GM19035 (cell line): ENCODE measurements around the gene STEAP3.
A peak's percentile ranks its signal among the peaks of the same experiment; 100 is the strongest.
"Not testable (repeated sequence)": the region's sequence is repeated elsewhere in the genome, so short reads cannot be mapped to it uniquely, and the experiment has no call there.

Experiments
- ATAC-seq: cut with Tn5 transposase; IDR thresholded peaks from one replicate; pipeline ENCODE4 v1.9.1; 2021; ENCODE audit not compliant: unreplicated experiment

STEAP3 gene

GRCh38 chr2:119260646-119261492, 37.2 kb downstream of the STEAP3 start:
- ATAC-seq, result no peak

GRCh38 chr2:119261493-119262225, 38.0 kb downstream of the STEAP3 start:
- ATAC-seq, result no peak

- ATAC-seq, result no peak
Measured at GRCh38 chr2:119263025-119263424, 39.4 kb downstream of the STEAP3 start.

GRCh38 chr2:119263656-119264055, 40.0 kb downstream of the STEAP3 start:
- ATAC-seq, result no peak

GRCh38 chr2:119264781-119265692, 41.4 kb downstream of the STEAP3 start:
- ATAC-seq, result peak; percentile 98

GRCh38 chr2:119265693-119266066, 42.0 kb downstream of the STEAP3 start:
- ATAC-seq, result no peak

GRCh38 chr2:119266091-119266589, 42.5 kb downstream of the STEAP3 start:
- no peak for ATAC-seq

- no peak for ATAC-seq
Measured at GRCh38 chr2:119267604-119268003, 44.0 kb downstream of the STEAP3 start.

- ATAC-seq, result no peak
Measured at GRCh38 chr2:119276864-119277263, 53.2 kb downstream of the STEAP3 start.

GRCh38 chr2:119278385-119278784, 54.8 kb downstream of the STEAP3 start:
- not testable (repeated sequence) for ATAC-seq

GRCh38 chr2:119278946-119279345, 55.3 kb downstream of the STEAP3 start:
- no peak for ATAC-seq

GRCh38 chr2:119279666-119280065, 56.0 kb downstream of the STEAP3 start:
- no peak for ATAC-seq

- no peak for ATAC-seq
Measured at GRCh38 chr2:119280680-119281079, 57.0 kb downstream of the STEAP3 start.

- no peak for ATAC-seq
Measured at GRCh38 chr2:119282146-119282995, 58.7 kb downstream of the STEAP3 start.

GRCh38 chr2:119282996-119283511, 59.4 kb downstream of the STEAP3 start:
- no peak for ATAC-seq

- no peak for ATAC-seq
Measured at GRCh38 chr2:119283873-119284331, 60.3 kb downstream of the STEAP3 start.

- ATAC-seq, result no peak
Measured at GRCh38 chr2:119286661-119287060, 63.0 kb downstream of the STEAP3 start.

GRCh38 chr2:119288576-119288975, 64.9 kb downstream of the STEAP3 start:
- ATAC-seq, result no peak

GRCh38 chr2:119289093-119289492, 65.5 kb downstream of the STEAP3 start:
- ATAC-seq, result no peak

- ATAC-seq, result no peak
Measured at GRCh38 chr2:119289642-119290041, 66.0 kb downstream of the STEAP3 start.
